Measurements from ENCODE around the gene PGAP6.
"Not testable (repeated sequence)": the region's sequence is repeated elsewhere in the genome, so short reads cannot be mapped to it uniquely, and the experiment has no call there.

The PGAP6 gene

GRCh38 chr16:387761-388666, 6.2 kb upstream of the PGAP6 start:
- H3K27ac ChIP-seq (ENCODE audit: low read length), result peak overlapping the region; percentile 37
- not testable (repeated sequence) for H3K4me1 ChIP-seq (ENCODE audit: control insufficient read depth, insufficient read depth, low read length); H3K27me3 ChIP-seq (ENCODE audit: control insufficient read depth in 1 of 2, insufficient read depth in 2 of 2, low read length in 2 of 2); H3K36me3 ChIP-seq (ENCODE audit: control insufficient read depth in 2 of 2, insufficient read depth in 2 of 2, low read length in 2 of 2); H3K9me3 ChIP-seq (ENCODE audit: control insufficient read depth in 2 of 2, low read length in 2 of 2)
- peak overlapping the region; percentile 46 to 61 for H3K4me3 ChIP-seq (ENCODE audit: low read length in 2 of 2)
- H3K9ac ChIP-seq (ENCODE audit: low read length in 2 of 2), result peak overlapping the region in 1 of 2 donors; percentile 38

- no peak overlapping the region for H3K9ac ChIP-seq (ENCODE audit: low read length in 2 of 2)
- H3K4me3 ChIP-seq (ENCODE audit: low read length in 2 of 2), result no peak overlapping the region
- H3K27ac ChIP-seq (ENCODE audit: low read length), result no peak overlapping the region
- peaks cover 17% of the 10 kb centered on the region for H3K4me1 ChIP-seq (ENCODE audit: control insufficient read depth, insufficient read depth, low read length)
- no peaks in the 10 kb centered on the region for H3K27me3 ChIP-seq (ENCODE audit: control insufficient read depth in 1 of 2, insufficient read depth in 2 of 2, low read length in 2 of 2)
- no peaks in the 10 kb centered on the region for H3K36me3 ChIP-seq (ENCODE audit: control insufficient read depth in 2 of 2, insufficient read depth in 2 of 2, low read length in 2 of 2)
- H3K9me3 ChIP-seq (ENCODE audit: control insufficient read depth in 2 of 2, low read length in 2 of 2), result no peaks in the 10 kb centered on the region
Measured at GRCh38 chr16:386641-387156, 4.9 kb upstream of the PGAP6 start.

- H3K4me1 ChIP-seq (ENCODE audit: control insufficient read depth, insufficient read depth, low read length), result peaks cover 30% of the 10 kb centered on the region
- H3K27ac ChIP-seq (ENCODE audit: low read length), result no peak overlapping the region
- H3K9ac ChIP-seq (ENCODE audit: low read length in 2 of 2), result no peak overlapping the region
- no peaks in the 10 kb centered on the region for H3K36me3 ChIP-seq (ENCODE audit: control insufficient read depth in 2 of 2, insufficient read depth in 2 of 2, low read length in 2 of 2)
- no peaks in the 10 kb centered on the region for H3K9me3 ChIP-seq (ENCODE audit: control insufficient read depth in 2 of 2, low read length in 2 of 2)
- peak overlapping the region in 1 of 2 donors; percentile 35 for H3K4me3 ChIP-seq (ENCODE audit: low read length in 2 of 2)
- H3K27me3 ChIP-seq (ENCODE audit: control insufficient read depth in 1 of 2, insufficient read depth in 2 of 2, low read length in 2 of 2), result no peaks in the 10 kb centered on the region
Measured at GRCh38 chr16:383326-384051, 1.7 kb upstream of the PGAP6 start.

- H3K4me3 ChIP-seq (ENCODE audit: low read length in 2 of 2), result peak overlapping the region; percentile 49 to 76
- no peak overlapping the region for H3K27ac ChIP-seq (ENCODE audit: low read length)
- no peaks in the 10 kb centered on the region for H3K9me3 ChIP-seq (ENCODE audit: control insufficient read depth in 2 of 2, low read length in 2 of 2)
- peaks cover 28% of the 10 kb centered on the region for H3K4me1 ChIP-seq (ENCODE audit: control insufficient read depth, insufficient read depth, low read length)
- peaks cover 0 to 5% of the 10 kb centered on the region in 2 donors for H3K36me3 ChIP-seq (ENCODE audit: control insufficient read depth in 2 of 2, insufficient read depth in 2 of 2, low read length in 2 of 2)
- peak overlapping the region; percentile 64 to 66 for H3K9ac ChIP-seq (ENCODE audit: low read length in 2 of 2)
- no peaks in the 10 kb centered on the region for H3K27me3 ChIP-seq (ENCODE audit: control insufficient read depth in 1 of 2, insufficient read depth in 2 of 2, low read length in 2 of 2)
Measured at GRCh38 chr16:381012-381788, 578 bp downstream of the PGAP6 start.

GRCh38 chr16:380762-381011, 1.1 kb downstream of the PGAP6 start:
- Histone ChIP-seq H3K4me3 (ENCODE audit: low read length in 2 of 2) (peak overlapping the region; percentile 49 to 76), H3K4me1 (ENCODE audit: control insufficient read depth, insufficient read depth, low read length) (peaks cover 28% of the 10 kb centered on the region), H3K27ac (ENCODE audit: low read length) (no peak overlapping the region), H3K27me3 (ENCODE audit: control insufficient read depth in 1 of 2, insufficient read depth in 2 of 2, low read length in 2 of 2) (no peaks in the 10 kb centered on the region), H3K36me3 (ENCODE audit: control insufficient read depth in 2 of 2, insufficient read depth in 2 of 2, low read length in 2 of 2) (peaks cover 0 to 5% of the 10 kb centered on the region in 2 donors), H3K9me3 (ENCODE audit: control insufficient read depth in 2 of 2, low read length in 2 of 2) (no peaks in the 10 kb centered on the region), H3K9ac (ENCODE audit: low read length in 2 of 2) (peak overlapping the region; percentile 64 to 66)

- Histone ChIP-seq H3K4me1 (ENCODE audit: control insufficient read depth, insufficient read depth, low read length) (peaks cover 28% of the 10 kb centered on the region), H3K27ac (ENCODE audit: low read length) (no peak overlapping the region), H3K9me3 (ENCODE audit: control insufficient read depth in 2 of 2, low read length in 2 of 2) (no peaks in the 10 kb centered on the region), H3K27me3 (ENCODE audit: control insufficient read depth in 1 of 2, insufficient read depth in 2 of 2, low read length in 2 of 2) (no peaks in the 10 kb centered on the region), H3K36me3 (ENCODE audit: control insufficient read depth in 2 of 2, insufficient read depth in 2 of 2, low read length in 2 of 2) (peaks cover under 1 to 6% of the 10 kb centered on the region in 2 donors), H3K9ac (ENCODE audit: low read length in 2 of 2) (peak overlapping the region in 1 of 2 donors; percentile 66), H3K4me3 (ENCODE audit: low read length in 2 of 2) (peak overlapping the region in 1 of 2 donors; percentile 49)
Measured at GRCh38 chr16:379961-380761, 1.6 kb downstream of the PGAP6 start.

- no peaks in the 10 kb centered on the region for H3K27me3 ChIP-seq (ENCODE audit: control insufficient read depth in 1 of 2, insufficient read depth in 2 of 2, low read length in 2 of 2)
- no peak overlapping the region for H3K9ac ChIP-seq (ENCODE audit: low read length in 2 of 2)
- H3K4me1 ChIP-seq (ENCODE audit: control insufficient read depth, insufficient read depth, low read length), result peaks cover 28% of the 10 kb centered on the region
- peaks cover 6 to 11% of the 10 kb centered on the region in 2 donors for H3K36me3 ChIP-seq (ENCODE audit: control insufficient read depth in 2 of 2, insufficient read depth in 2 of 2, low read length in 2 of 2)
- H3K27ac ChIP-seq (ENCODE audit: low read length), result no peak overlapping the region
- no peak overlapping the region for H3K4me3 ChIP-seq (ENCODE audit: low read length in 2 of 2)
- H3K9me3 ChIP-seq (ENCODE audit: control insufficient read depth in 2 of 2, low read length in 2 of 2), result no peaks in the 10 kb centered on the region
Measured at GRCh38 chr16:379183-379960, 2.4 kb downstream of the PGAP6 start.

- Histone ChIP-seq H3K27me3 (ENCODE audit: control insufficient read depth in 1 of 2, insufficient read depth in 2 of 2, low read length in 2 of 2) (no peaks in the 10 kb centered on the region), H3K9me3 (ENCODE audit: control insufficient read depth in 2 of 2, low read length in 2 of 2) (no peaks in the 10 kb centered on the region), H3K27ac (ENCODE audit: low read length) (no peak overlapping the region), H3K4me1 (ENCODE audit: control insufficient read depth, insufficient read depth, low read length) (peaks cover 28% of the 10 kb centered on the region), H3K4me3 (ENCODE audit: low read length in 2 of 2) (no peak overlapping the region), H3K36me3 (ENCODE audit: control insufficient read depth in 2 of 2, insufficient read depth in 2 of 2, low read length in 2 of 2) (peaks cover 6 to 13% of the 10 kb centered on the region in 2 donors), H3K9ac (ENCODE audit: low read length in 2 of 2) (no peak overlapping the region)
Measured at GRCh38 chr16:378821-379182, 3.0 kb downstream of the PGAP6 start.

GRCh38 chr16:378113-378820, 3.5 kb downstream of the PGAP6 start:
- H3K27ac ChIP-seq (ENCODE audit: low read length); H3K4me3 ChIP-seq (ENCODE audit: low read length in 2 of 2); H3K27me3 ChIP-seq (ENCODE audit: control insufficient read depth in 1 of 2, insufficient read depth in 2 of 2, low read length in 2 of 2); H3K9me3 ChIP-seq (ENCODE audit: control insufficient read depth in 2 of 2, low read length in 2 of 2); H3K9ac ChIP-seq (ENCODE audit: low read length in 2 of 2): not testable (repeated sequence)
- Histone ChIP-seq H3K36me3 (ENCODE audit: control insufficient read depth in 2 of 2, insufficient read depth in 2 of 2, low read length in 2 of 2) (peaks cover 9 to 13% of the 10 kb centered on the region in 2 donors), H3K4me1 (ENCODE audit: control insufficient read depth, insufficient read depth, low read length) (peaks cover 28% of the 10 kb centered on the region)

All from stomach smooth muscle (tissue), 2 donors.